Stimulated activated effector memory CD8-positive, alpha-beta T cell treated with anti-CD3 and anti-CD28 coated beads, Interleukin-12 subunit alpha, Interleukin-12 subunit beta, amount 100 ng/mL, for 72 hours (primary cell): ENCODE data around the gene COL8A1.
A peak's percentile ranks its signal among the peaks of the same experiment; 100 is the strongest.

Source experiments
- ATAC-seq: fragments of 150-1000 bp; cut with Tn5 transposase; 2 replicates; pipeline ENCODE4 v1.10.0; 2021
- DNase-seq, 2 donors: peaks; one replicate each; pipeline ENCODE4 v3.0.0; 2021 to 2022; ENCODE audit warnings: low spot score in 2 of 2
- H3K27ac Mint-ChIP-seq: one replicate; pipeline ENCODE4 v1.8.0; 2022; ENCODE audit warnings: mild to moderate bottlenecking, mixed read lengths
- H3K36me3 Mint-ChIP-seq: one replicate; pipeline ENCODE4 v1.8.0; 2022; ENCODE audit warnings: mild to moderate bottlenecking, mixed read lengths
- H3K4me1 Mint-ChIP-seq: one replicate; pipeline ENCODE4 v1.8.0; 2022; ENCODE audit warnings: mixed read lengths
- H3K4me3 Mint-ChIP-seq: one replicate; pipeline ENCODE4 v1.8.0; 2022; ENCODE audit warnings: mild to moderate bottlenecking, mixed read lengths
- H3K9me3 Mint-ChIP-seq: one replicate; pipeline ENCODE4 v1.8.0; 2022; ENCODE audit warnings: mixed read lengths

Gene COL8A1

GRCh38 chr3:99795573-99795972 is 157.2 kb downstream of the COL8A1 start:
- H3K9me3 Mint-ChIP-seq: no peaks in the 10 kb centered on the region
- ATAC-seq: no peak

GRCh38 chr3:99799422-99799821 is 161.0 kb downstream of the COL8A1 start:
- Mint-ChIP-seq H3K9me3 (no peaks in the 10 kb centered on the region), H3K36me3 (no peaks in the 10 kb centered on the region), H3K4me3 (no peak overlapping the region), H3K27ac (no peak overlapping the region), H3K4me1 (no peaks in the 10 kb centered on the region)
- no peak for ATAC-seq
- no peak for DNase-seq

More at GRCh38 chr3:99795573-99795972, 157.2 kb downstream of the COL8A1 start:
- Mint-ChIP-seq H3K36me3 (no peaks in the 10 kb centered on the region), H3K27ac (no peak overlapping the region), H3K4me1 (no peaks in the 10 kb centered on the region), H3K4me3 (no peak overlapping the region)
- no peak for DNase-seq

DNA sequence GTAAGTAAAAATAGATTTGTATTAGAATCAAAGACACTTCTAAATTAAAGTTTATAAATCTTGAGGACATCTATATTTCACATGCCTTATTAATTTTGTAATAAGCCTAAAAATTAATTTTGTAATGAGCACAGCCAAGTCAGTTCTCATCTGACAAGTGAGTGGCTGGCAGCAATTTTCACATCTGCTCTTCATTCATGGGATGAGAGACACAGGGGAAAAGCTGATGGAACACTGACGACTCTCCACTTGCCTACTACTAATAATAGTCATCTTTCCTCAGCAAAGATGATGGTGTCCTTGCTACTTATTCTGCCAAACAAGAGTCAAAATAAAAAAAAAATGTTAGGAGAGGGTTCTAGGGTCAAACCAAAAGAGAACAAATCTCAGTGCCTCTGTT is 164.9 kb downstream of the COL8A1 start:
- no peaks in the 10 kb centered on the region for H3K4me1 Mint-ChIP-seq
- no peak overlapping the region for H3K27ac Mint-ChIP-seq
- ATAC-seq: no peak
- no peaks in the 10 kb centered on the region for H3K36me3 Mint-ChIP-seq
- DNase-seq: no peak
- H3K4me3 Mint-ChIP-seq: no peak overlapping the region
- peaks cover 6% of the 10 kb centered on the region for H3K9me3 Mint-ChIP-seq

DNA sequence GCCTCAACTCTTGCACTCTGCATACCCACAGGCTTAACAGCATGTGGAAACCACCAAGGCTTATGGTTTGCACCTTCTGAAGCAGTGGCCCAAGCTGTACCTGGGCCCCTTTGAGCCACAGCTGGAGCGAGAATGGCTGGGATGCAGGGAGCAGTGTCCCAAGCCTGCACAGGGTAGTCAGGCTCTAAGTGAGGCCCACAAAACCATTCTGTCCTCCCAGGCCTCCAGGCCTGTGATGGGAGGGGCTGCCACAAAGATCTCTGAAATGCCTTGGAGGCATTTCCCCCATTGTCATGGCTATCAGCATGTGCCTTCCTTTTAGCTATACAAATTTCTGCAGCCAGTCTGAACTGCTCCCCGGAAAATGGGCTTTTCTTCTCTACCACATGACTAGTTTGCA is 166.8 kb downstream of the COL8A1 start:
- H3K9me3 Mint-ChIP-seq: peaks cover 6% of the 10 kb centered on the region
- no peak for DNase-seq

GRCh38 chr3:99808163-99808794 is 169.9 kb downstream of the COL8A1 start:
- H3K4me1 Mint-ChIP-seq: no peaks in the 10 kb centered on the region
- no peak overlapping the region for H3K4me3 Mint-ChIP-seq
- no peak overlapping the region for H3K27ac Mint-ChIP-seq
- no peaks in the 10 kb centered on the region for H3K36me3 Mint-ChIP-seq
- peak; percentile 19 to 58 for DNase-seq
- H3K9me3 Mint-ChIP-seq: peaks cover 6% of the 10 kb centered on the region
- ATAC-seq: no peak

More for the DNA sequence above, 166.8 kb downstream of the COL8A1 start:
- Mint-ChIP-seq H3K36me3 (no peaks in the 10 kb centered on the region), H3K27ac (no peak overlapping the region), H3K4me3 (no peak overlapping the region), H3K4me1 (no peaks in the 10 kb centered on the region)
- ATAC-seq: no peak

GRCh38 chr3:99809565-99809964 is 171.2 kb downstream of the COL8A1 start:
- Mint-ChIP-seq H3K9me3 (peaks cover 6% of the 10 kb centered on the region), H3K27ac (no peak overlapping the region)

GRCh38 chr3:99810403-99810802 is 172.0 kb downstream of the COL8A1 start:
- no peaks in the 10 kb centered on the region for H3K4me1 Mint-ChIP-seq
- H3K36me3 Mint-ChIP-seq: no peaks in the 10 kb centered on the region
- DNase-seq: no peak
- no peak overlapping the region for H3K27ac Mint-ChIP-seq
- no peak overlapping the region for H3K4me3 Mint-ChIP-seq
- peaks cover 4% of the 10 kb centered on the region for H3K9me3 Mint-ChIP-seq
- no peak for ATAC-seq

More at GRCh38 chr3:99809565-99809964, 171.2 kb downstream of the COL8A1 start:
- Mint-ChIP-seq H3K4me1 (no peaks in the 10 kb centered on the region), H3K4me3 (no peak overlapping the region), H3K36me3 (no peaks in the 10 kb centered on the region)
- DNase-seq (no peak), ATAC-seq (no peak)

- peaks cover 26% of the 10 kb centered on the region for H3K4me1 Mint-ChIP-seq
- peak in 1 of 2 donors; percentile 53 for DNase-seq
- H3K27ac Mint-ChIP-seq: peak overlapping the region; percentile 98
- peak overlapping the region; percentile 93 for H3K4me3 Mint-ChIP-seq
- no peak for ATAC-seq
- no peaks in the 10 kb centered on the region for H3K9me3 Mint-ChIP-seq
- H3K36me3 Mint-ChIP-seq: peaks cover 8% of the 10 kb centered on the region
These were observed 178.6 kb downstream of the COL8A1 start for GRCh38 chr3:99817047-99817436.

- Mint-ChIP-seq H3K27ac (peak within 1 kb of the TSS; percentile 98), H3K36me3 (peaks cover 8% of the 10 kb centered on the region), H3K4me3 (peak within 1 kb of the TSS; percentile 93), H3K9me3 (no peaks in the 10 kb centered on the region), H3K4me1 (peaks cover 26% of the 10 kb centered on the region)
- ATAC-seq (peak; percentile 97), DNase-seq (peak; percentile 95 to 96)
These were observed 179.2 kb downstream of the COL8A1 start, which contains the start of gene CMSS1 for GRCh38 chr3:99817437-99818240. Gene CMSS1, plus strand, starts transcription at chr3:99817862.

DNA sequence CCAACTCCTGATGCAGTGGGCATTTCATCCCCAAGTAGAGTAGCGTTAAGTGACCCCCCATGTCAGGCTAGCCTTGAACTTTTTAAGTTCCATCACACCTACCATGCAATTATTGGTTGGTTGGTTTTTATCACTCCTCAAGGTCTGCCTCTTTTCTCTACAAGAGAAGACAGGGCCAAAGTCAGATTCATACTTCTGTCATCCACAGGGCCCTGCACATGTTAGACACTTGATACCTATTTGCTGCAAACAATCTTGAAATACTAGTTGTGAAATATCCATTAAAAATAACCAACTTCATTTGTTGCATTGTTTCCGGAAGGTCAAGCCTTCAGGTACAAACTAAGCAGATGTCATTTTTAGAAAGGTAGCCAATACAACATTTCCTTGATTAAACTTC is 180.4 kb downstream of the COL8A1 start:
- H3K27ac Mint-ChIP-seq: peak overlapping the region; percentile 26
- H3K36me3 Mint-ChIP-seq: peaks cover 8% of the 10 kb centered on the region

DNA sequence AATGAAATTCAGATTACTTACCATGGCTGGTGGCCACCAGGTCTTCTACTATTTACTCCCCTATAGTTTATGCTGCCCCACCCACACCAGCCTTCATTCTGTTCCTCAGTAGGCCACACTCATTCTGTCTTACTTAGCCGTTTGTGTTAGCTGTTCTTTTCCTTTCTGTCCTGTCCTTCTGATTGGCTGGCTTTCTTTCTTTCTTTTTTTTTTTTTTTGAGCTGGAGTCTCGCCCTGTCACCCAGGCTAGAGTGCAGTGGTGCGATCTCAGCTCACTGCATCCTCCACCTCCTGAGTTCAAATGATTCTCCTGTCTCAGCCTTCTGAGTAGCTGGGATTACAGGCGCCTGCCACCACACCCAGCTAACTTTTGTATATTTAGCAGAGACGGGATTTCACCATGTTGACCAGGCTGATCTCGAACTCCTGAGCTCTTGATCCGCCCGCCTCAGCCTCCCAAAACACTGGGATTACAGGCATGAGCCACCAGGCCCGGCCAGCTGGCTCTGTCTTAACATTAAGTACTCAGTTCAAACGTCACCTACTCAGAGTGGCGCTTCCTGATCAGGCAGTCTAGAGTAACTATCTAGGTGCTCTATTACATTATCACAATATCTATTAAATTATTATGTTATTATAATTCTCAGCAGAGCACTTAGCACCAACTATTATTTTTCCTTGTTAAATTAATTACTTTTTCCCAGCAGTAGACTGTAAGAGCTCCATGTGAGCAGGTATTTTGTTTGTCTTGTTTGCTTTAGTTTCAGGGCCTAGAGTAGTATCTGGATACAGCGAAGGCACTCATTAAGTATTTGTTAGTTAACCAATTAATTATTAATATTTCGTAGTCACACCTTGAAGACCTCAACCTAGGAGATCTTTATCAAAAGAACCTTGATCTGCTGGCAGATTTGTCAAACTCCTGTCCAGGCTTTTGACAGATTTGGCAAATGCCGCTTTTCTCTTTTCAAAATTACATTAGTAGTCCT is 185.6 kb downstream of the COL8A1 start:
- Mint-ChIP-seq H3K4me1 (peaks cover 18% of the 10 kb centered on the region), H3K9me3 (no peaks in the 10 kb centered on the region), H3K4me3 (no peak overlapping the region), H3K36me3 (no peaks in the 10 kb centered on the region), H3K27ac (no peak overlapping the region)
- DNase-seq (no peak), ATAC-seq (peak; percentile 46)

More for the DNA sequence above, 180.4 kb downstream of the COL8A1 start:
- Mint-ChIP-seq H3K4me3 (peak overlapping the region; percentile 93), H3K9me3 (no peaks in the 10 kb centered on the region), H3K4me1 (peaks cover 32% of the 10 kb centered on the region)
- no peak for ATAC-seq
- DNase-seq: no peak

- ATAC-seq: peak; percentile 75
- no peak overlapping the region for H3K4me3 Mint-ChIP-seq
- no peaks in the 10 kb centered on the region for H3K36me3 Mint-ChIP-seq
- H3K9me3 Mint-ChIP-seq: no peaks in the 10 kb centered on the region
- no peak for DNase-seq
- H3K4me1 Mint-ChIP-seq: peaks cover 13% of the 10 kb centered on the region
- peak overlapping the region; percentile 9 for H3K27ac Mint-ChIP-seq
These were observed 186.7 kb downstream of the COL8A1 start for GRCh38 chr3:99825004-99825640.

GRCh38 chr3:99829844-99830243 is 191.4 kb downstream of the COL8A1 start:
- Mint-ChIP-seq H3K27ac (no peak overlapping the region), H3K9me3 (no peaks in the 10 kb centered on the region), H3K4me3 (no peak overlapping the region), H3K4me1 (peaks cover 12% of the 10 kb centered on the region), H3K36me3 (no peaks in the 10 kb centered on the region)
- no peak for ATAC-seq
- DNase-seq: no peak

DNA sequence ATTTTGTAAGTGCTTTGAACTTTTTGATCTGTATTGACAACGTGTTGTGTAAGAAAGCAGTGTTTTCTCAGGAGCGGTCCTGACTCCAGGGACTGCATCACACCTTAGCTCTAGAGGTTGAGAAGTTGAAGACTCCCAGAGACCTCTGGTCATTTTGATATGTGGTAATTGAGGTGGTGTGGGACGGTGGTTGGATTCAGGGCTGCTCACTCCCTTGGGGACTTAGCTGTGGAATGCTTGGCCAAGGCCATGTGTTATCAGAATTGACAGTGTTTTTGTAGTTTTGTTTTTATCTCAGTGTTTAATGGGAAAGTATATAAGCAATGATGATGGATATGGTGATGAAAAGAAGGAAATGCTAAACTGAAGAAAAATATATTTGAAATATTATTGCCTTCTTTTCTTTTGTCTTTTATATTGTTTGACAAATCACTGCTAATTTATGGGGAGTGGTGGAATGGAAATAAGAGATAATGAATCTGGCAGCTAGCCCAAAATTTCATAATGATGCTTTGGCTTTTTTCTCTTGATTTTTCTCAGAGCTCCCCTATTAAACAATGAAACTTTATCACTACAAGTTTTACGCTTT is 195.3 kb downstream of the COL8A1 start:
- no peak for ATAC-seq
- Mint-ChIP-seq H3K36me3 (no peaks in the 10 kb centered on the region), H3K27ac (no peak overlapping the region), H3K4me1 (peaks cover 6% of the 10 kb centered on the region), H3K9me3 (no peaks in the 10 kb centered on the region), H3K4me3 (no peak overlapping the region)
- DNase-seq: no peak
